GM10266 (cell line): ENCODE results near the gene SNX24.

Experiments used
- DNase-seq: peaks from one replicate; pipeline ENCODE4 v3.0.0; 2012; ENCODE audit errors: extremely low spot score
- CTCF ChIP-seq: IDR thresholded peaks from 2 replicates; pipeline ENCODE4 v1.5.1; 2012; ENCODE audit warnings: mild to moderate bottlenecking, low read depth; ENCODE audit not compliant: control insufficient read depth, insufficient read depth; ENCODE audit errors: missing control alignments

Gene SNX24

GRCh38 chr5:122836947-122837346, 8.5 kb upstream of the SNX24 start:
- no peak for TF ChIP-seq CTCF
- no peak for DNase-seq

GRCh38 chr5:122839731-122840130, 5.7 kb upstream of the SNX24 start:
- DNase-seq = no peak
- no peak for TF ChIP-seq CTCF

GRCh38 chr5:122842016-122842580, 3.3 kb upstream of the SNX24 start:
- TF ChIP-seq CTCF = no peak
- no peak for DNase-seq

GRCh38 chr5:122844136-122844909, 1.1 kb upstream of the SNX24 start:
- peak; percentile 36 for DNase-seq
- no peak for TF ChIP-seq CTCF

GRCh38 chr5:122844910-122845228, 544 bp upstream of the SNX24 start:
- no peak for TF ChIP-seq CTCF

GRCh38 chr5:122846051-122846550, 688 bp downstream of the SNX24 start:
- no peak for TF ChIP-seq CTCF
- DNase-seq = no peak

More at GRCh38 chr5:122844910-122845228, 544 bp upstream of the SNX24 start:
- DNase-seq = peak; percentile 59

- DNase-seq = no peak
- TF ChIP-seq CTCF = no peak
These were observed 2.3 kb downstream of the SNX24 start for GRCh38 chr5:122847687-122848081.
